Sigmoid colon (tissue), 4 donors: ENCODE results near the gene UBE2A.

Experiments
- CTCF ChIP-seq, 4 experiments: fragments of 450-650 bp in 3 of 4; fragments of 200-600 bp in 1 of 4; IDR thresholded peaks; one replicate each; pipeline ENCODE4 v1.5.1; 2016 to 2019; ENCODE audit warnings: antibody characterized with exemption in 4 of 4, mild to moderate bottlenecking in 3 of 4, moderate library complexity in 2 of 4
- POLR2A ChIP-seq, 2 donors: fragments of 450-650 bp; IDR thresholded peaks; one replicate each; pipeline ENCODE4 v1.6.1; 2016; ENCODE audit warnings: antibody characterized with exemption in 2 of 2, mild to moderate bottlenecking in 2 of 2, moderate library complexity in 2 of 2
- POLR2AphosphoS5 ChIP-seq, 4 donors: sonication (generic); formaldehyde crosslinking; IDR thresholded peaks; one replicate each; pipeline ENCODE4 v1.6.1; 2017; ENCODE audit warnings: antibody characterized with exemption in 4 of 4

GRCh38 chrX:119583431-119584059, 9.2 kb downstream of the UBE2A start:
- TF ChIP-seq CTCF (IDR thresholded peaks at IDR 0.05) (no peak), POLR2A (IDR thresholded peaks at IDR 0.05) (no peak), POLR2AphosphoS5 (IDR thresholded peaks at IDR 0.05) (no peak)
